IPS DF 4.7 (cell line): Measurements from ENCODE around the gene RBM41.

Experiments
- DNase-seq: peaks from one replicate; pipeline ENCODE4 v3.0.0-alpha.2; 2013; ENCODE audit warnings: low spot score; ENCODE audit errors: extremely low read depth

The RBM41 gene

DNA sequence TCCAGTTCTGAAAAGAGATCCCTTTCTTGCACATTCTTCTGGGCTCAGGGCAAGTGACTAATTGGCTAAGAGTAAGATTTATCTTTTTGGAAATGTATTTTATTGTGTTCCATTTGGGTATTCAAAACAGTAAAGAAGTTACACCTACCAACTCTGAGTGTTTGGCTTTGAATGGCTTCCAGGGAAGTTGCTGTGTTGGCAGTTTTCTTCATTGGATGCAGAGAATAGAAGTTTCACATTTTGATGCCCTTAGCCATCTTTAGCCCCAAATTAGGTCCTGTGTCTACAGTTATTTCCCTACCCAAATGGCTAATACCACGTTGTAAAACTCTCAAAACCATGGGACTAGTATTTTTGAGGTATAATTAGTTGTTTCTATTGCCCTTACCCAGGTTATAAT, 88.9 kb downstream of the RBM41 start:
- DNase-seq: no peak

GRCh38 chrX:107025545-107025944, 93.1 kb downstream of the RBM41 start:
- no peak for DNase-seq

GRCh38 chrX:107014936-107015335, 103.7 kb downstream of the RBM41 start:
- no peak for DNase-seq
